Transverse colon (tissue), 4 donors: ENCODE measurements around the gene JPH2.

Source experiments
- CTCF ChIP-seq, 5 experiments: fragments of 200-600 bp in 3 of 5; fragments of 450-650 bp in 2 of 5; sonication (generic) in 3 of 5; IDR thresholded peaks; 1 replicate in 2 of 5; 2 replicates in 3 of 5; pipeline ENCODE4 v1.5.1; 2016 to 2017; ENCODE audit warnings: antibody characterized with exemption in 5 of 5, inconsistent platforms in 3 of 5, mild to moderate bottlenecking in 2 of 5, moderate library complexity in 1 of 5
- POLR2AphosphoS5 ChIP-seq, 3 donors: sonication (generic); formaldehyde crosslinking; IDR thresholded peaks; one replicate each; pipeline ENCODE4 v1.6.1; 2016; ENCODE audit warnings: antibody characterized with exemption in 3 of 3

- no peak for TF ChIP-seq CTCF (IDR thresholded peaks at IDR 0.05)
- no peak for TF ChIP-seq POLR2AphosphoS5 (IDR thresholded peaks at IDR 0.05)
Measured at GRCh38 chr20:44138867-44139266, 48.1 kb downstream of the JPH2 start.
